RWPE1 (cell line): ENCODE data around the gene CUEDC1.

ENCODE experiments used
- CTCF ChIA-PET: fragments of 350-600 bp; sonication (Branson Sonifier 250); formaldehyde crosslinking; extraction: SDS; loops from one replicate; lab custom pipeline; 2021; lab: Yijun Ruan, JAX
- POLR2A ChIA-PET: fragments of 400-600 bp; formaldehyde crosslinking; extraction: SDS; loops from one replicate; lab custom pipeline; 2020; ENCODE audit warnings: antibody characterized with exemption; ENCODE audit not compliant: low non-redundant PET; lab: Yijun Ruan, JAX
- DNase-seq: peaks from one replicate; pipeline ENCODE4 v3.0.0; 2012; ENCODE audit warnings: low spot score
- H3K27ac ChIP-seq: fragments of 450-650 bp; 2 replicates; pipeline ENCODE4 v1.5.1; 2017
- CTCF ChIP-seq: fragments of 450-650 bp; conservative IDR thresholded peaks from 2 replicates; pipeline ENCODE4 v1.5.1; 2017; ENCODE audit warnings: low read depth, mild to moderate bottlenecking

Gene CUEDC1

GRCh38 chr17:57856792-57857620, 98.2 kb downstream of the CUEDC1 start:
- ChIA-PET POLR2A (interaction anchor here (0.6 kb wide), 1 partner anchor 17 kb away, joined by 3 read pairs; no protein-coding TSS in a partner anchor), CTCF (interaction anchor here (0.6 to 3.6 kb wide), 10 partner anchors 18 to 733 kb away, joined by 3 to 16 read pairs (median 4); no protein-coding TSS in a partner anchor)
- H3K27ac ChIP-seq = peak overlapping the region; percentile 28; the same call in 1 of the 2 replicates
- TF ChIP-seq CTCF = no peak
- no peak for DNase-seq

GRCh38 chr17:57855391-57856035, 99.7 kb downstream of the CUEDC1 start:
- H3K27ac ChIP-seq = no peak overlapping the region; the same call in 1 of the 2 replicates
- ChIA-PET CTCF (interaction anchor here (3.6 kb wide), 1 partner anchor 143 kb away, joined by 16 read pairs; no protein-coding TSS in a partner anchor), POLR2A (no interaction called here)
- no peak for DNase-seq
- no peak for TF ChIP-seq CTCF

- peak overlapping the region; percentile 59 for H3K27ac ChIP-seq
- ChIA-PET POLR2A (no interaction called here), CTCF (interaction anchor here (0.8 kb wide), 1 partner anchor 146 kb away, joined by 3 read pairs; no protein-coding TSS in a partner anchor)
- no peak for TF ChIP-seq CTCF
- DNase-seq = no peak
Measured at GRCh38 chr17:57853695-57854094, 101.5 kb downstream of the CUEDC1 start.

GRCh38 chr17:57852955-57853328, 102.3 kb downstream of the CUEDC1 start:
- DNase-seq = no peak
- no peak for TF ChIP-seq CTCF
- ChIA-PET CTCF (interaction anchor here (0.8 kb wide), 1 partner anchor 146 kb away, joined by 3 read pairs; no protein-coding TSS in a partner anchor), POLR2A (no interaction called here)
- no peak overlapping the region for H3K27ac ChIP-seq

- ChIA-PET POLR2A (no interaction called here), CTCF (interaction anchor here (0.6 to 0.9 kb wide), 2 partner anchors 143 to 537 kb away, joined by 3 read pairs; no protein-coding TSS in a partner anchor)
- DNase-seq = no peak
- H3K27ac ChIP-seq = no peak overlapping the region
- no peak for TF ChIP-seq CTCF
Measured at GRCh38 chr17:57852092-57852954, 102.9 kb downstream of the CUEDC1 start.
